Mesodermal cell (in vitro differentiated cells): ENCODE data around the gene XRCC5.

Experiments used
- H3K27ac ChIP-seq: 2 replicates; pipeline ENCODE4 v1.7.0; 2013; ENCODE audit warnings: mild to moderate bottlenecking, low read depth, low read length, moderate library complexity; ENCODE audit not compliant: severe bottlenecking
- H3K36me3 ChIP-seq: 2 replicates; pipeline ENCODE4 v1.7.1; 2013; ENCODE audit warnings: mild to moderate bottlenecking, low read length, moderate library complexity; ENCODE audit not compliant: control insufficient read depth, insufficient read depth
- H3K4me1 ChIP-seq: one replicate; pipeline ENCODE4 v1.7.1; 2013; ENCODE audit warnings: mild to moderate bottlenecking, low read length; ENCODE audit not compliant: insufficient read depth, control insufficient read depth, poor library complexity, severe bottlenecking
- H3K4me3 ChIP-seq: 2 replicates; pipeline ENCODE4 v1.7.0; 2013; ENCODE audit warnings: low read length, control low read depth, mild to moderate bottlenecking; ENCODE audit not compliant: insufficient read depth, poor library complexity, severe bottlenecking; ENCODE audit errors: extremely low read depth
- H3K9me3 ChIP-seq: 2 replicates; pipeline ENCODE4 v1.7.1; 2013; ENCODE audit warnings: mild to moderate bottlenecking, low read length, moderate library complexity; ENCODE audit not compliant: control insufficient read depth
- WGBS, 2 experiments: methylation state at CpG; one replicate each; pipeline ENCODE4 v1.1.5; 2013; ENCODE audit warnings: missing lambda C conversion rate in 2 of 2; ENCODE audit not compliant: insufficient coverage in 2 of 2; 5-methylcytosine and 5-hydroxymethylcytosine counted together

The XRCC5 gene

GRCh38 chr2:216214768-216215167 is 105.6 kb downstream of the XRCC5 start:
- 92 to 100% methylated on average over 1 to 2 of the region's 2 CpGs for WGBS, 2 experiments
- H3K36me3 ChIP-seq: peaks cover 33% of the 10 kb centered on the region

GRCh38 chr2:216215658-216216390 is 106.7 kb downstream of the XRCC5 start:
- WGBS, 2 experiments: 83 to 100% methylated on average over 2 of the region's 4 CpGs
- H3K4me3 ChIP-seq: peak overlapping the region; percentile 3
- H3K9me3 ChIP-seq: no peaks in the 10 kb centered on the region
- peaks cover 38% of the 10 kb centered on the region for H3K36me3 ChIP-seq
- H3K4me1 ChIP-seq: peaks cover 63% of the 10 kb centered on the region
- peak overlapping the region; percentile 94 for H3K27ac ChIP-seq

More at GRCh38 chr2:216214768-216215167, 105.6 kb downstream of the XRCC5 start:
- no peak overlapping the region for H3K27ac ChIP-seq
- H3K4me1 ChIP-seq: peaks cover 69% of the 10 kb centered on the region
- H3K9me3 ChIP-seq: no peaks in the 10 kb centered on the region
- no peak overlapping the region for H3K4me3 ChIP-seq

GRCh38 chr2:216216951-216217903 is 108.1 kb downstream of the XRCC5 start:
- peaks cover 34% of the 10 kb centered on the region for H3K36me3 ChIP-seq
- no peaks in the 10 kb centered on the region for H3K9me3 ChIP-seq
- peaks cover 69% of the 10 kb centered on the region for H3K4me1 ChIP-seq
- H3K4me3 ChIP-seq: no peak overlapping the region
- peak overlapping the region; percentile 94 for H3K27ac ChIP-seq
- WGBS, 2 experiments: 74 to 78% methylated on average over 4 of the region's 7 CpGs

GRCh38 chr2:216217904-216218260 is 108.7 kb downstream of the XRCC5 start:
- WGBS, 2 experiments: 92 to 95% methylated on average over 2 of the region's 2 CpGs
- Histone ChIP-seq H3K4me3 (no peak overlapping the region), H3K9me3 (no peaks in the 10 kb centered on the region), H3K4me1 (peaks cover 71% of the 10 kb centered on the region), H3K27ac (peak overlapping the region; percentile 94), H3K36me3 (peaks cover 27% of the 10 kb centered on the region)

GRCh38 chr2:216219861-216220260 is 110.7 kb downstream of the XRCC5 start:
- no peaks in the 10 kb centered on the region for H3K9me3 ChIP-seq
- H3K36me3 ChIP-seq: peaks cover 23% of the 10 kb centered on the region
- no peak overlapping the region for H3K4me3 ChIP-seq
- WGBS, 2 experiments: 87 to 94% methylated on average over 5 of the region's 6 CpGs
- H3K27ac ChIP-seq: no peak overlapping the region
- peaks cover 65% of the 10 kb centered on the region for H3K4me1 ChIP-seq

- Histone ChIP-seq H3K4me3 (no peak overlapping the region), H3K9me3 (no peaks in the 10 kb centered on the region), H3K36me3 (peaks cover 23% of the 10 kb centered on the region), H3K4me1 (peaks cover 54% of the 10 kb centered on the region), H3K27ac (no peak overlapping the region)
- 86 to 100% methylated on average over 4 of the region's 4 CpGs for WGBS, 2 experiments
These were observed 111.8 kb downstream of the XRCC5 start for GRCh38 chr2:216220976-216221375.

- H3K36me3 ChIP-seq: peaks cover 23% of the 10 kb centered on the region
- peaks cover 46% of the 10 kb centered on the region for H3K4me1 ChIP-seq
- H3K4me3 ChIP-seq: no peak overlapping the region
- 86 to 100% methylated on average over 1 of the region's 1 CpG for WGBS, 2 experiments
- no peaks in the 10 kb centered on the region for H3K9me3 ChIP-seq
- H3K27ac ChIP-seq: no peak overlapping the region
These were observed 112.7 kb downstream of the XRCC5 start for GRCh38 chr2:216221811-216222210.

GRCh38 chr2:216222650-216223352 is 113.7 kb downstream of the XRCC5 start:
- Histone ChIP-seq H3K27ac (no peak overlapping the region), H3K9me3 (no peaks in the 10 kb centered on the region), H3K4me3 (no peak overlapping the region), H3K4me1 (peaks cover 40% of the 10 kb centered on the region), H3K36me3 (peaks cover 23% of the 10 kb centered on the region)
- WGBS, 2 experiments: 74 to 82% methylated on average over 2 of the region's 4 CpGs

- Histone ChIP-seq H3K4me1 (peaks cover 25% of the 10 kb centered on the region), H3K36me3 (peaks cover 13% of the 10 kb centered on the region), H3K4me3 (no peak overlapping the region), H3K27ac (no peak overlapping the region), H3K9me3 (no peaks in the 10 kb centered on the region)
- 71 to 86% methylated on average over 1 of the region's 1 CpG for WGBS, 2 experiments
These were observed 115.2 kb downstream of the XRCC5 start for GRCh38 chr2:216224388-216224787.

GRCh38 chr2:216229277-216229914 is 120.2 kb downstream of the XRCC5 start:
- Histone ChIP-seq H3K9me3 (peaks cover 12% of the 10 kb centered on the region), H3K4me1 (no peaks in the 10 kb centered on the region), H3K4me3 (no peak overlapping the region), H3K36me3 (no peaks in the 10 kb centered on the region), H3K27ac (no peak overlapping the region)
- WGBS, 2 experiments: 100% methylated on average over 1 to 2 of the region's 5 CpGs
